Measurements from ENCODE around the gene TKT.
"Not testable (repeated sequence)": the region's sequence is repeated elsewhere in the genome, so short reads cannot be mapped to it uniquely, and the experiment has no call there.

TKT gene

DNA sequence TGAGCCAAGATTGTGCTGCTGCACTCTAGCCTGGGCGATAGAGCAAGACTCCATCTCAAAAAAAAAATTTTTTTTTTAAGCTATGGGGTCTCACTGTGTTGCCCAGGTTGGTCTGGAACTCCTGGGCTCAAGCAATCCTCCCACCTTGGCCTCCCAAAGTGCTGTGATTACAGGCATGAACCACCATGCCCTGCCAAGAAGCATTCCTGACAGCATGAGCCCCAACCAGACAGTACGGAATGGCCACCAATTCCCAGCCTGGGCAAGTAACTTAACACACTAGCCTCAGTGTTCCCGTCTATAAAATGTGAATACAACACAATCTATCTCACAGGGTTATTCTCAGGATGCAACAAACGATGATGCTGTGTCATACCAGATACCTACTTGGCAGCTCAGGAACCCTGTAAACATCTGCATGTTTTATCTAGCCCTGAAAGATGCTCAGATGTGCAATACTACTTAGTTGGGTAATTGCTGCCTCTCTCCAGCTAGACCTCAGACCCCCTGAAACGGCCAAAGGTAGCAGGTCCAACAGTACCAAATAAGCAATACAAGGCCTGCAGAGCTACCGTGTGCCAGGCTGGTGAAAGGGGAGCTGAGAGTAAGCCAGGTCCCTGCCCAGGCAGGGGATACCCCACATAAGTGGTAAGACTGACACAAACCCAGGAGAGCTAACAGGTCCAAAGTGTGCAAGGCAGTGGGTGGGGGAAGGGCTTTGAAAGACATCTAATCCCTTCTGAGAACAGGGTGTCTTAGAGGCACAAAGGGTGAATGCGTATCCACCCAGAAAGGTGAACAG lies 1.9 kb downstream of the TKT start:
- H3K4me3 Mint-ChIP-seq: peak overlapping the region; percentile 92
- H3K27me3 Mint-ChIP-seq: no peaks in the 10 kb centered on the region
- no peaks in the 10 kb centered on the region for H3K9me3 Mint-ChIP-seq
- peak overlapping the region; percentile 83 for H3K27ac Mint-ChIP-seq
- H3K4me1 Mint-ChIP-seq: peaks cover 58% of the 10 kb centered on the region
- no peak for ATAC-seq
- no peaks in the 10 kb centered on the region for H3K36me3 Mint-ChIP-seq

DNA sequence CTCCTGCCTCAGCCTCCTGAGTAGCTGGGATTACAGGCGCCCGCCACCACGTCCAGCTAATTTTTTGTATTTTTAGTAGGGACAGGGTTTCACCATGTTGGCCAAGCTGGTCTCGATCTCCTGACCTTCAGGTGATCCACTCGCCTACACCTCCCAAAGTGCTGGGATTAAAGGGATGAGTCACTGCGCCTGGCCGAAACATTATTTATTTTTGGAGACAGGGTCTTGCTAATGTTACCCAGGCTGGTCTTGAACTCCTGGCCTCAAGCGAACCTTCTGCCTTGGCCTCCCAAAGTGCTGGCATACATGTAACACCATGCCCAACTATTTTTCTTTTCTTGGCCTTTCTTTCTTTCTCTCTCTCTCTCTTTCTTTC lies 2.9 kb downstream of the TKT start:
- peak overlapping the region; percentile 83 for H3K27ac Mint-ChIP-seq

DNA sequence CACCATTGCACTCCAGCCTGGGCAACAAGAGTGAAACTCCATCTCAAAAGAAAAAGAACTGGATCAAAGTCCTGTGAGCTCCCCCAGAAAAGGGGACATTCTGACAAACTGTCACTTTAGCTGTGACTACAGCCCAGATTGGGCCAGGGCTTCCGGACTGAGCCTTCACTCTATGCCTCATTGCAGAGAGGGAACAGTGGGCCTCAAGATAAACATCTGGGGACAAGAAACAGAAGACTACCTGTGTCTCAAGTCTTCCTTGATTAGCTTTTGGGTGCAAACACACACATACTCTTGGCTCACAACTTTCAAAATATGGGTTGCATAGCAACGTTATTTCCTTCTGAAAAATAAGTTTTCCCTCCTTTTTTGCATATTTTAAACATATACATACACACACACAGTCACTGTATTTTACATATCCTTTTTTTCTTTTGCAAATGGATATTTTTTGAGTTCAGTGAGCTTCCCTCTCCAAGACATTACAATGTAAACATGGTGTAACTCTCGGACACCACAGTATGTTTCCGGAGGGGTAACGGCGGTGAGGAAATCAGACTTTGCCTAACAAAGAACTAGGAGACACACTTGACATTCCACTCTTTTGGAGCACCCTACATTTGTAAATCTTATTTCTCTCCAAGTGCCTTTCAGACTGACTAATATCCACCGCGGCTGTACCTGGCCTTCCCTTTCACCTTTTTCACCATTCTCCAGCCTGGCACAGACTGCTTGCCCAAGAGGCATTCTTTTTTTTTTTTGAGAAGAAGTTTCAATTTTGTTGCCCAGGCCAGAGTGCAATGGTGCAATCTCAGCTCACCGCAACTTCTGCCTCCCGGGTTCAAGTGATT lies 3.5 kb downstream of the TKT start:
- no peak for ATAC-seq
- Mint-ChIP-seq H3K4me3 (peak overlapping the region; percentile 70), H3K27ac (peak overlapping the region; percentile 83), H3K27me3 (no peaks in the 10 kb centered on the region), H3K4me1 (peaks cover 71% of the 10 kb centered on the region), H3K36me3 (peaks cover 5% of the 10 kb centered on the region), H3K9me3 (no peaks in the 10 kb centered on the region)

More for the DNA sequence above, 2.9 kb downstream of the TKT start:
- not testable (repeated sequence) for H3K36me3 Mint-ChIP-seq, H3K27me3 Mint-ChIP-seq, H3K9me3 Mint-ChIP-seq, ATAC-seq
- H3K4me1 Mint-ChIP-seq: peaks cover 65% of the 10 kb centered on the region
- peak overlapping the region; percentile 70 for H3K4me3 Mint-ChIP-seq

DNA sequence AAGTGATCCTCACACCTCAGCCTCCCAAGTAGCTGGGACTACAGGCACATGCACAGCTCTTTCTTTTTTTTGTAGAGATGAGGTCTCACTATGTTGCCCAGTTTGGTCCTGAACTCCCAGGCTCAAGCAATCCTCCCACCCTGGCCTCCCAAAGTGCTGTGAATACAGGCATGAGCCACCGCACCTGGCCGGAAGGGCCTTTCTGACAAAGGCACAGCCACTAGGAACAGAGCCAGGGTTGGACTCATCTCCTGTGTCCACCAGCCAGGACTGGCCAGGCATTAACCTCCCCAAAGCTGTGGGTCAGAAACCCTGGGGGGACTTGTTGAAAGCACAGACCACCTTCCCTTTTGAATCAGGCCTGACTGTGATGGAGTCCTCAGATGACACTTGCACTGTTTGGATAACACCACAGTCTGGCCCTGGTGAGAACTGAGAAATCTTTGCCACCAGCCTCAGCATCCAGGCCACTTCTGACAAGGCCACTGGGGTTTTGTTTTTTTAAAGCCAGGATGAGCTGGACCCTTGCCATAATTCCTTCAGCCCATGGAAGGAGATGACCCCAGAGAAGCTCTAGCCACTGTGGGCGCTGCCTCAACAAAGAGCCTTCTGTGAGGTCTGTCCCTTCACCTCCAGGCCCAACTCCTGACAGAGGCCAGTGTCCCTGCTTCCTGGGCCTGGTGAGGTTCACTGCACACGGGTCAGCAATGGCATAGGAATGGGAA lies 4.8 kb downstream of the TKT start:
- Mint-ChIP-seq H3K4me1 (peaks cover 73% of the 10 kb centered on the region), H3K27me3 (no peaks in the 10 kb centered on the region), H3K9me3 (no peaks in the 10 kb centered on the region), H3K36me3 (peaks cover 5% of the 10 kb centered on the region), H3K27ac (peak overlapping the region; percentile 83), H3K4me3 (no peak overlapping the region)
- no peak for ATAC-seq

DNA sequence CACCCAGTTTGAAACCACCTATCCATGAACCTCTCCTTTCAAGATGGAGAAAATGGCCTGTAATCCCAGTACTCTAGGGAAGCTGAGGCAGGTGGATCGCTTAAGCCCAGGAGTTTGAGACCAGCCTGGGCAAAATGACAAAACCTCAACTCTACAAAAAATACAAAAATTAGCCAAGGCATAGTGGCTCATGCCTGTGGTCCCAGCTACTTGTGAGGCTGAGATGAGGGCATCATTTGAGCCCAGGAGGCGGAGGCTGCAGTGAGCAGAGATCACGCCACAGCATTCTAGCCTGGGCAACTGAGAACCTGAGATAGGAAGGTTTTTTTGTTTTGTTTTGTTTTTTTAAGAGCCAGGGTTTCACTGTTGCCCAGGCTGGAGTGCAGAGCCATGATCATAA lies 5.4 kb downstream of the TKT start:
- Mint-ChIP-seq H3K27ac (peak overlapping the region; percentile 83), H3K4me1 (peaks cover 76% of the 10 kb centered on the region), H3K27me3 (no peaks in the 10 kb centered on the region), H3K36me3 (peaks cover 5% of the 10 kb centered on the region), H3K9me3 (no peaks in the 10 kb centered on the region), H3K4me3 (no peak overlapping the region)
- ATAC-seq: no peak

DNA sequence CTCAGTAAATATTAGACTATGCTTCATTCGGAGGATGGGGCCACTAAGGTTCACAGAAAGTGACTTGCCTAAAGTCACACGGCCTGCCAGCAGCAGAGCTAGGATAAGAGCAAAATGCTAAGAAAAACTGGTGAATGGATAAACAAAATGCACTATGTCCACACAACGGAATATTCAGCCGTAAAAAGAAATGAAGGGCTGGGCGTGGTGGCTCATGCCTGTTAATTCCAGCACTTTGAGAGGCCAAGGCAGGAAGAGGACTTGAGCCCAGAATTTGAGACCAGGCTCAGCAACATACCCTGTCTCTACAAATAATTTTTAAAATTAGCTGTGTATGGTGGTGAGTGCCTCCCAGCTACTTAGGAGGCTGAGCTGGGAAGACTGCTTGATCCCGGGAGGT lies 7.7 kb downstream of the TKT start:
- Mint-ChIP-seq H3K4me1 (peaks cover 72% of the 10 kb centered on the region), H3K36me3 (peaks cover 12% of the 10 kb centered on the region), H3K4me3 (no peak overlapping the region), H3K27ac (peak overlapping the region; percentile 55), H3K9me3 (no peaks in the 10 kb centered on the region), H3K27me3 (no peaks in the 10 kb centered on the region)
- no peak for ATAC-seq

DNA sequence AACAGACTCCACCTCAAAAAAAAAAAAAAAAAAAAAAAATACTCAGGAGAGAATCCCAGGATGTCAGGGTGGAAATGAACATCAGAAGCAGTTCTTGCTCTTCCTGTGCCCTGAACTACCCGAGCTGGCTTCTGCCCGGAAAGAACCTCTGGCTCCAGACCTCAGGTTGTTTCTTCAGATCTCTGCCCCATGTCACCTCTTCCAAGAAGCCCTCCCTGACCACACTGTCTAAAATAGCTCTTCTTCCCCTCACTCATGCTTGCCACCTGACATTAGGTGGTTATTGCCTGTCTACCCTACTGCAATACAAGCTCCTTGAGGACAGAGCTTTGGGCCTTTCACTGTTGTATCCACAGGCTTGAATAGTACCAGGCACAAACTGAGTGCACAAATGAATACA lies 8.2 kb downstream of the TKT start:
- ATAC-seq: no peak
- H3K27me3 Mint-ChIP-seq: no peaks in the 10 kb centered on the region
- peaks cover 67% of the 10 kb centered on the region for H3K4me1 Mint-ChIP-seq
- H3K36me3 Mint-ChIP-seq: peaks cover 12% of the 10 kb centered on the region
- H3K9me3 Mint-ChIP-seq: no peaks in the 10 kb centered on the region
- H3K27ac Mint-ChIP-seq: peak overlapping the region; percentile 55
- no peak overlapping the region for H3K4me3 Mint-ChIP-seq

DNA sequence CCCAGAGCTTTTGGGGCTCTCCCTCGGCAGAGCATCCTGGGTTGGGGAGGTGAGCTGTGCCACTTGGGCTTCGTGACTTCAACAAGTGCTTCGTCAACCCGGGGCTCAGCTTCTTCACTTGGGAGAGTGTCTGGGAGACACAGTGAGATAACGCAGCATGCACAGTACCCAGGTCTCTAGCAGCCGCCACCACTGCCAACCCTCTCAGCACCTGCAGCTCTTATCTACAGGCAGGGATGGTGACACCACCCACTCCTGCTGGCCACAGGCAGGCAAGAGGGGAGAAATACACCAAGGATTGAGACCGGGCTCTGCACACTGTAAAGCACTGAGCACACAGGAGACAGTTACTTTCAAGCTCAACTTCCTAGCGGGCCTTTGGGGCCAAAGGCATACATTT lies 11.6 kb downstream of the TKT start:
- no peak for ATAC-seq
- no peaks in the 10 kb centered on the region for H3K9me3 Mint-ChIP-seq
- peaks cover 43% of the 10 kb centered on the region for H3K36me3 Mint-ChIP-seq
- H3K27me3 Mint-ChIP-seq: no peaks in the 10 kb centered on the region
- peaks cover 41% of the 10 kb centered on the region for H3K4me1 Mint-ChIP-seq
- H3K4me3 Mint-ChIP-seq: no peak overlapping the region
- no peak overlapping the region for H3K27ac Mint-ChIP-seq

DNA sequence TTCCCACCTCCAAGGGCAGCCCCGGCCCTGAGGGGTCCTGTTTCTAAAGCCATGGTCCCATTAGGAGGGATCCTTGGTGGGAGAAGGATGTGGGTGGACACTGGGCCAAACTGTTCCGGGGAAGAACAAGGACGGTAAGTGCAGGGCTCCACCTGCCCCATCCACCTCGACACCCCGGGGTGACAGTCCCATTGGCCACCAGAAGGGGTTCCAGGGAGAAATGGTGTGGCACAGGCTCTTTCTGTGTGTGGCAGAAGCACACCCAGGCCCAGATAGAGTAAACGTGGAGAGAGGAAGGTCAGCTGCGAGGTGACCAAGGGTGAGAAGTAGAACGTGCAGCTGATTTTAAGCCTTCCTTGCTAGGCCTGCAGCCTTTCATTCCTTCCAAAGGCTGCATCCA lies 12.0 kb downstream of the TKT start:
- no peak for ATAC-seq
- Mint-ChIP-seq H3K27ac (no peak overlapping the region), H3K36me3 (peaks cover 48% of the 10 kb centered on the region), H3K9me3 (no peaks in the 10 kb centered on the region), H3K4me1 (peaks cover 38% of the 10 kb centered on the region), H3K4me3 (no peak overlapping the region), H3K27me3 (no peaks in the 10 kb centered on the region)

- Mint-ChIP-seq H3K27ac (no peak overlapping the region), H3K36me3 (peaks cover 54% of the 10 kb centered on the region), H3K9me3 (no peaks in the 10 kb centered on the region), H3K27me3 (no peaks in the 10 kb centered on the region), H3K4me3 (no peak overlapping the region), H3K4me1 (peaks cover 33% of the 10 kb centered on the region)
- ATAC-seq: no peak
These were observed 12.7 kb downstream of the TKT start for GRCh38 chr3:53243165-53243564.

- Mint-ChIP-seq H3K4me1 (peaks cover 28% of the 10 kb centered on the region), H3K9me3 (no peaks in the 10 kb centered on the region), H3K27ac (no peak overlapping the region), H3K27me3 (no peaks in the 10 kb centered on the region), H3K4me3 (no peak overlapping the region), H3K36me3 (peaks cover 53% of the 10 kb centered on the region)
- no peak for ATAC-seq
These were observed 13.2 kb downstream of the TKT start for GRCh38 chr3:53242642-53243041.

DNA sequence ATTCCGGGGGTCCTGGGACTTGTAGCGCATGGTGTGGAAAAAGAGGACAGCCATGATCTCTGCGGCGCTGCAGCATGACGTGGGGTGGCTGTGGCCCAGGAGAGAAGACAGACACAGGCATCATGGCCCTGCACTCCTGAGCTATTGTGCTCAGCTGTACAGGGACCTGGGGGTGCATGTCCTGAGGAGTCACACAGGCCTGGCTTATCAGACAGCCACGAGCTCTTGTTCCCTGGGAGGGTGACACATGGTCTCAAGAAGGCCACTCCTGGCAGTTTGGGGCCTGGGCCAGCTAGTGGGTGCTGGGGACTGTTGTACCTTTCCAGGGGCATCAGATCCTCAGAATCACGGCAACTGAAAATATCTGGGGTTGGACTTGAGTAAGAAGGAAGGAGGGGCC lies 13.7 kb downstream of the TKT start:
- no peak overlapping the region for H3K4me3 Mint-ChIP-seq
- peaks cover 51% of the 10 kb centered on the region for H3K36me3 Mint-ChIP-seq
- no peaks in the 10 kb centered on the region for H3K9me3 Mint-ChIP-seq
- no peak overlapping the region for H3K27ac Mint-ChIP-seq
- H3K27me3 Mint-ChIP-seq: no peaks in the 10 kb centered on the region
- no peak for ATAC-seq
- H3K4me1 Mint-ChIP-seq: peaks cover 25% of the 10 kb centered on the region

GRCh38 chr3:53240989-53241972 lies 14.5 kb downstream of the TKT start:
- Mint-ChIP-seq H3K9me3 (no peaks in the 10 kb centered on the region), H3K4me1 (peaks cover 25% of the 10 kb centered on the region), H3K4me3 (no peak overlapping the region), H3K36me3 (peaks cover 56% of the 10 kb centered on the region), H3K27me3 (no peaks in the 10 kb centered on the region), H3K27ac (no peak overlapping the region)
- no peak for ATAC-seq

GRCh38 chr3:53239800-53240199 lies 16.0 kb downstream of the TKT start:
- Mint-ChIP-seq H3K27ac (peak overlapping the region; percentile 27), H3K4me3 (no peak overlapping the region), H3K36me3 (peaks cover 65% of the 10 kb centered on the region), H3K9me3 (no peaks in the 10 kb centered on the region), H3K4me1 (peaks cover 20% of the 10 kb centered on the region), H3K27me3 (no peaks in the 10 kb centered on the region)
- ATAC-seq: no peak

Data from stimulated activated memory B cell treated with anti-CD40 and anti-IgM and Interleukin-4, amounts not matched to agents 10 μg/mL and 1 μg/mL and 100 μg/mL, for 72 hours (primary cell).